SH-SY5Y (cell line): ENCODE measurements around the gene DMWD.

Source experiments
- GATA2 ChIP-seq: IDR thresholded peaks from 2 replicates; pipeline ENCODE4 v1.6.1; 2011; ENCODE audit warnings: mild to moderate bottlenecking, low read depth, low read length
- GATA3 ChIP-seq: IDR thresholded peaks from 2 replicates; pipeline ENCODE4 v1.6.1; 2011; ENCODE audit warnings: low read depth, mild to moderate bottlenecking, low read length, moderate library complexity

GRCh38 chr19:45805719-45806118 is 13.1 kb upstream of the DMWD start:
- TF ChIP-seq GATA2 (no peak), GATA3 (no peak)
